ENCODE measurements around the gene MANEAL.

DNA sequence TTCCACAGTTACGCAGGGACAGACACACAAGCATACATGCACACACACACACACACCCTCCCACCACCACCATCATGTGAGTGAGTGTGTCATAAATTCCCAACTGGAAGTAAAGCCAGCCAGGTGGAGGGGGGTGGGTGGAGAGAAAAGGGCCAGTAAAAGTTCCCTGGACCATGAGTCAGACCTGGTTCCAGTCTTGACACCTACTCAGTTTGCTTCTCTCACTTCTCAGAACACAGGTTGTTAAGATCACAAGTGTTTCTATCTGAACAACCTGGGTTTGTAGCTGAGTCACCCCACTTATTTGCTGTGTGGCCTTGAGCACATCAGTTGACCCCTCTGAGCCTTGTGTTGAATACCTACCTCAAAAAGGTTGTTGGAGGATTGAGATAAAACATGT lies 38.4 kb upstream of the MANEAL start:
- no peak for TF ChIP-seq RBM22 (optimal IDR thresholded peaks at IDR 0.05; ENCODE audit: low read length)
- TF ChIP-seq, protein P1, sequence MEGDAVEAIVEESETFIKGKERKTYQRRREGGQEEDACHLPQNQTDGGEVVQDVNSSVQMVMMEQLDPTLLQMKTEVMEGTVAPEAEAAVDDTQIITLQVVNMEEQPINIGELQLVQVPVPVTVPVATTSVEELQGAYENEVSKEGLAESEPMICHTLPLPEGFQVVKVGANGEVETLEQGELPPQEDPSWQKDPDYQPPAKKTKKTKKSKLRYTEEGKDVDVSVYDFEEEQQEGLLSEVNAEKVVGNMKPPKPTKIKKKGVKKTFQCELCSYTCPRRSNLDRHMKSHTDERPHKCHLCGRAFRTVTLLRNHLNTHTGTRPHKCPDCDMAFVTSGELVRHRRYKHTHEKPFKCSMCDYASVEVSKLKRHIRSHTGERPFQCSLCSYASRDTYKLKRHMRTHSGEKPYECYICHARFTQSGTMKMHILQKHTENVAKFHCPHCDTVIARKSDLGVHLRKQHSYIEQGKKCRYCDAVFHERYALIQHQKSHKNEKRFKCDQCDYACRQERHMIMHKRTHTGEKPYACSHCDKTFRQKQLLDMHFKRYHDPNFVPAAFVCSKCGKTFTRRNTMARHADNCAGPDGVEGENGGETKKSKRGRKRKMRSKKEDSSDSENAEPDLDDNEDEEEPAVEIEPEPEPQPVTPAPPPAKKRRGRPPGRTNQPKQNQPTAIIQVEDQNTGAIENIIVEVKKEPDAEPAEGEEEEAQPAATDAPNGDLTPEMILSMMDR (CRISPR knock-in tag; IDR thresholded peaks at IDR 0.05) = no peak
- TF ChIP-seq BCLAF1 (IDR thresholded peaks at IDR 0.05) = no peak
- no peak for TF ChIP-seq POGZ (CRISPR knock-in tag; IDR thresholded peaks at IDR 0.05)
- TF ChIP-seq ELK4 (CRISPR knock-in tag; IDR thresholded peaks at IDR 0.05; ENCODE audit: borderline replicate concordance) = no peak
- TF ChIP-seq ARNTL (CRISPR knock-in tag; IDR thresholded peaks at IDR 0.05) = no peak
- no peak for TF ChIP-seq SATB2 (CRISPR knock-in tag; IDR thresholded peaks at IDR 0.05)
- TF ChIP-seq MYC (CRISPR knock-in tag; IDR thresholded peaks at IDR 0.05; ENCODE audit: borderline replicate concordance) = no peak
- TF ChIP-seq CEBPG (CRISPR knock-in tag; IDR thresholded peaks at IDR 0.05) = no peak

All from HepG2 (cell line).